Panc1 (cell line): ENCODE results near the gene SENP1. TPM values are rescaled to one million over a fixed set of nuclear protein-coding genes. Genes with fewer than 3 reads are reported as not detected.
"Not testable (repeated sequence)": the region's sequence is repeated elsewhere in the genome, so short reads cannot be mapped to it uniquely, and the experiment has no call there.

ENCODE experiments used
- ATAC-seq: fragments of 200-7000 bp; cut with Tn5 transposase; 2 replicates; pipeline ENCODE4 v1.9.1; 2020; ENCODE audit warnings: mild to moderate bottlenecking, moderate library complexity
- BruUV-seq: library from RNA; stranded (reverse); fragments of 400-500 nt; replicated peaks from 2 replicates; lab custom pipeline; 2021; lab: Mats Ljungman, UMichigan
- CTCF ChIA-PET: fragments of 300-600 bp; sonication (Branson Sonifier 250); formaldehyde crosslinking; loops from one replicate; lab custom pipeline; 2022; ENCODE audit warnings: antibody characterized with exemption; lab: Charles Lee
- POLR2A ChIA-PET: fragments of 300-600 bp; sonication (Branson Sonifier 250); formaldehyde crosslinking; loops from one replicate; lab custom pipeline; 2022; ENCODE audit warnings: antibody characterized with exemption; lab: Charles Lee
- DNase-seq: peaks from one replicate; pipeline ENCODE4 v3.0.0-alpha.2; 2010; ENCODE audit warnings: low read depth, low spot score
- H3K27ac ChIP-seq: 2 replicates; pipeline ENCODE4 v1.5.1; 2011; ENCODE audit warnings: mild to moderate bottlenecking, low read length, inconsistent platforms
- H3K27me3 ChIP-seq: fragments of 200-500 bp; sonication (Bioruptor generic); 2 replicates; pipeline ENCODE4 v1.6.0; 2014; ENCODE audit warnings: low read length, inconsistent platforms; ENCODE audit not compliant: control insufficient read depth, insufficient read depth
- H3K36me3 ChIP-seq: fragments of 200-500 bp; sonication (Bioruptor generic); 2 replicates; pipeline ENCODE4 v1.5.1; 2014; ENCODE audit warnings: inconsistent platforms, mild to moderate bottlenecking, low read length, moderate library complexity; ENCODE audit not compliant: control insufficient read depth, insufficient read depth
- H3K4me1 ChIP-seq: 2 replicates; pipeline ENCODE4 v1.5.1; 2011; ENCODE audit warnings: inconsistent platforms, mild to moderate bottlenecking, low read length, moderate library complexity; ENCODE audit not compliant: control insufficient read depth, insufficient read depth
- H3K4me3 ChIP-seq, 2 experiments: 2 replicates each; pipeline ENCODE4 v1.5.1; 2011 to 2012; ENCODE audit warnings: low read depth in 2 of 2, low read length in 2 of 2, mild to moderate bottlenecking in 2 of 2, inconsistent platforms in 1 of 2, moderate library complexity in 1 of 2
- H3K9me3 ChIP-seq: fragments of 200-500 bp; sonication (Bioruptor generic); 2 replicates; pipeline ENCODE4 v1.5.1; 2014; ENCODE audit warnings: low read depth, mild to moderate bottlenecking, inconsistent platforms, low read length, moderate library complexity; ENCODE audit not compliant: control insufficient read depth, insufficient read depth
- POLR2AphosphoS5 ChIP-seq: IDR thresholded peaks from 2 replicates; pipeline ENCODE4 v1.6.1; 2012; ENCODE audit warnings: mild to moderate bottlenecking, low read depth, low read length, moderate library complexity
- REST ChIP-seq, 2 experiments: IDR thresholded peaks; 2 replicates each; pipeline ENCODE4 v1.6.1; 2011 to 2012; ENCODE audit warnings: low read depth in 2 of 2, control low read depth in 1 of 2, low read length in 1 of 2, mild to moderate bottlenecking in 1 of 2, moderate library complexity in 1 of 2; ENCODE audit not compliant: insufficient read depth in 1 of 2
- SIN3A ChIP-seq: IDR thresholded peaks from 2 replicates; pipeline ENCODE4 v1.6.1; 2012; ENCODE audit warnings: low read depth, mild to moderate bottlenecking, low read length, moderate library complexity, borderline replicate concordance; ENCODE audit not compliant: insufficient read depth
- TCF7L2 ChIP-seq: IDR thresholded peaks from 2 replicates; pipeline ENCODE4 v1.6.1; 2011; ENCODE audit warnings: mild to moderate bottlenecking, low read depth, low read length, inconsistent platforms
- in situ Hi-C: cut with HindIII; loops from 2 replicates; pipeline ENCODE4 v1.10.0; 2016; ENCODE audit warnings: low sequenced_read_pairs, low pct_unique_long_range_greater_than_20kb
- intact Hi-C: fragments of 100-400 bp; cut with micrococcal nuclease; formaldehyde crosslinking; loops from one replicate; pipeline ENCODE4 v1.10.0; 2022; ENCODE audit not compliant: unreplicated experiment
- total RNA-seq: library from RNA; stranded (reverse); gene quantifications from one replicate; pipeline ENCODE4 v1.2.1, GENCODE V29; 2021; ENCODE audit not compliant: unreplicated experiment
- TF ChIP-seq, protein P1 (sequence below): fragments of 450-650 bp; IDR thresholded peaks from 2 replicates; pipeline ENCODE4 v1.5.1; 2017; ENCODE audit warnings: mild to moderate bottlenecking

SENP1 gene
- total RNA-seq, 1 experiment from 2014 or later: 35.2 TPM

GRCh38 chr12:48115957-48116356, 10.1 kb upstream of the SENP1 start:
- ChIA-PET POLR2A (no interaction called here), CTCF (no interaction called here)
- intact Hi-C loops (no loop called here), in situ Hi-C loops (no loop called here)
- no peaks in the 10 kb centered on the region for H3K27me3 ChIP-seq
- H3K9me3 ChIP-seq: no peaks in the 10 kb centered on the region
- peaks cover 11% of the 10 kb centered on the region for H3K4me1 ChIP-seq
- BruUV-seq: no TSS peak
- no peak overlapping the region for H3K4me3 ChIP-seq
- TF ChIP-seq SIN3A: no peak
- TF ChIP-seq POLR2AphosphoS5: no peak
- TF ChIP-seq, protein P1, sequence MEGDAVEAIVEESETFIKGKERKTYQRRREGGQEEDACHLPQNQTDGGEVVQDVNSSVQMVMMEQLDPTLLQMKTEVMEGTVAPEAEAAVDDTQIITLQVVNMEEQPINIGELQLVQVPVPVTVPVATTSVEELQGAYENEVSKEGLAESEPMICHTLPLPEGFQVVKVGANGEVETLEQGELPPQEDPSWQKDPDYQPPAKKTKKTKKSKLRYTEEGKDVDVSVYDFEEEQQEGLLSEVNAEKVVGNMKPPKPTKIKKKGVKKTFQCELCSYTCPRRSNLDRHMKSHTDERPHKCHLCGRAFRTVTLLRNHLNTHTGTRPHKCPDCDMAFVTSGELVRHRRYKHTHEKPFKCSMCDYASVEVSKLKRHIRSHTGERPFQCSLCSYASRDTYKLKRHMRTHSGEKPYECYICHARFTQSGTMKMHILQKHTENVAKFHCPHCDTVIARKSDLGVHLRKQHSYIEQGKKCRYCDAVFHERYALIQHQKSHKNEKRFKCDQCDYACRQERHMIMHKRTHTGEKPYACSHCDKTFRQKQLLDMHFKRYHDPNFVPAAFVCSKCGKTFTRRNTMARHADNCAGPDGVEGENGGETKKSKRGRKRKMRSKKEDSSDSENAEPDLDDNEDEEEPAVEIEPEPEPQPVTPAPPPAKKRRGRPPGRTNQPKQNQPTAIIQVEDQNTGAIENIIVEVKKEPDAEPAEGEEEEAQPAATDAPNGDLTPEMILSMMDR: no peak
- TF ChIP-seq TCF7L2: no peak
- TF ChIP-seq REST (IDR thresholded peaks at IDR 0.05; ENCODE audit: insufficient read depth in 1 of 2, low read depth in 2 of 2, low read length in 1 of 2): no peak
- H3K36me3 ChIP-seq: no peaks in the 10 kb centered on the region; the same call in 1 of the 2 replicates
- ATAC-seq (no peak), DNase-seq (no peak)
- H3K27ac ChIP-seq: no peak overlapping the region

GRCh38 chr12:48111312-48111693, 5.4 kb upstream of the SENP1 start:
- H3K27me3 ChIP-seq, H3K36me3 ChIP-seq, H3K4me1 ChIP-seq, H3K27ac ChIP-seq, H3K4me3 ChIP-seq, H3K9me3 ChIP-seq, in situ Hi-C loops, POLR2A ChIA-PET, CTCF ChIA-PET, DNase-seq, intact Hi-C loops, BruUV-seq, ATAC-seq: not testable (repeated sequence)

GRCh38 chr12:48110691-48111311, 4.9 kb upstream of the SENP1 start:
- no peak overlapping the region for H3K4me3 ChIP-seq
- in situ Hi-C loops (no loop called here), intact Hi-C loops (no loop called here)
- ChIA-PET POLR2A (interaction anchor here (0.5 kb wide), 1 partner anchor 25 kb away, joined by 15 read pairs; no protein-coding TSS in a partner anchor), CTCF (no interaction called here)
- H3K27ac ChIP-seq: no peak overlapping the region
- H3K9me3 ChIP-seq: no peaks in the 10 kb centered on the region
- no peaks in the 10 kb centered on the region for H3K27me3 ChIP-seq
- DNase-seq: no peak
- no peak for ATAC-seq
- no peak for TF ChIP-seq POLR2AphosphoS5
- no peak for TF ChIP-seq TCF7L2
- TF ChIP-seq REST (IDR thresholded peaks at IDR 0.05; ENCODE audit: insufficient read depth in 1 of 2, low read depth in 2 of 2, low read length in 1 of 2): no peak
- TF ChIP-seq, protein P1: no peak
- peaks cover 8% of the 10 kb centered on the region; the same call in 1 of the 2 replicates for H3K4me1 ChIP-seq
- BruUV-seq: no TSS peak
- H3K36me3 ChIP-seq: no peaks in the 10 kb centered on the region
